ENCODE data around the gene OR5D18.

Gene OR5D18

DNA sequence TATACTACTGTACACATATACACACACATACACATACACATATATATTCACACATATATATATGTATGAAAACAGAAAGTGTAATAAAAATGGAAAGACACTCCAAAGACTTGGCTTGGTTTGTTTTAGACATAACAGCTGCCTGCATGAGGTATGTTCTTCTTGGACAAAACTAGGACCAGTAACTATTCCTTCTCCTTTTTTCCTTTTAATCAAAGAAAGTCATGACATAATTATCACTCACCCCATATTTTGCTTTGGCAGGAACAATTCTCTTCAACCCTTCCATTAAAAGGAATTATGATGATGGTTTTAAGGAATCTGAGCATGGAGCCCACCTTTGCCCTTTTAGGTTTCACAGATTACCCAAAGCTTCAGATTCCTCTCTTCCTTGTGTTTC, 24.2 kb upstream of the OR5D18 start, which contains the start of gene OR5D14:
TSS of gene OR5D14 (plus strand) at position 301 of the 400 bp plus-strand sequence. CDS start at position 301, 0 bp downstream.
- no peak within 1 kb of the TSS for H3K9ac ChIP-seq
- no peaks in the 10 kb centered on the region for H3K79me2 ChIP-seq (ENCODE audit: insufficient read depth, low read depth)
- no peak within 1 kb of the TSS for H2AFZ ChIP-seq (ENCODE audit: low read depth)
- H3K4me3 ChIP-seq (IDR thresholded peaks at IDR 0.05; ENCODE audit: insufficient read depth, low read depth, low read length) = no peak within 1 kb of the TSS
- H3K4me2 ChIP-seq = no peak within 1 kb of the TSS
- TF ChIP-seq, protein P1, sequence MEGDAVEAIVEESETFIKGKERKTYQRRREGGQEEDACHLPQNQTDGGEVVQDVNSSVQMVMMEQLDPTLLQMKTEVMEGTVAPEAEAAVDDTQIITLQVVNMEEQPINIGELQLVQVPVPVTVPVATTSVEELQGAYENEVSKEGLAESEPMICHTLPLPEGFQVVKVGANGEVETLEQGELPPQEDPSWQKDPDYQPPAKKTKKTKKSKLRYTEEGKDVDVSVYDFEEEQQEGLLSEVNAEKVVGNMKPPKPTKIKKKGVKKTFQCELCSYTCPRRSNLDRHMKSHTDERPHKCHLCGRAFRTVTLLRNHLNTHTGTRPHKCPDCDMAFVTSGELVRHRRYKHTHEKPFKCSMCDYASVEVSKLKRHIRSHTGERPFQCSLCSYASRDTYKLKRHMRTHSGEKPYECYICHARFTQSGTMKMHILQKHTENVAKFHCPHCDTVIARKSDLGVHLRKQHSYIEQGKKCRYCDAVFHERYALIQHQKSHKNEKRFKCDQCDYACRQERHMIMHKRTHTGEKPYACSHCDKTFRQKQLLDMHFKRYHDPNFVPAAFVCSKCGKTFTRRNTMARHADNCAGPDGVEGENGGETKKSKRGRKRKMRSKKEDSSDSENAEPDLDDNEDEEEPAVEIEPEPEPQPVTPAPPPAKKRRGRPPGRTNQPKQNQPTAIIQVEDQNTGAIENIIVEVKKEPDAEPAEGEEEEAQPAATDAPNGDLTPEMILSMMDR (conservative IDR thresholded peaks at IDR 0.05; ENCODE audit: low read depth, low read length) = no peak
- H3K36me3 ChIP-seq (ENCODE audit: insufficient read depth) = no peaks in the 10 kb centered on the region
- no peaks in the 10 kb centered on the region for H3K4me1 ChIP-seq (ENCODE audit: low read depth, poor library complexity, severe bottlenecking)
- H3K27ac ChIP-seq = no peak within 1 kb of the TSS
- H3K27me3 ChIP-seq (ENCODE audit: insufficient read depth, low read depth) = no peaks in the 10 kb centered on the region
- no peaks in the 10 kb centered on the region for H4K20me1 ChIP-seq (ENCODE audit: insufficient read depth)

- Histone ChIP-seq H3K9ac (no peak overlapping the region), H3K27ac (no peak overlapping the region), H4K20me1 (ENCODE audit: insufficient read depth) (no peaks in the 10 kb centered on the region), H3K4me1 (ENCODE audit: low read depth, poor library complexity, severe bottlenecking) (no peaks in the 10 kb centered on the region), H3K4me2 (no peak overlapping the region), H3K79me2 (ENCODE audit: insufficient read depth, low read depth) (no peaks in the 10 kb centered on the region), H2AFZ (ENCODE audit: low read depth) (no peak overlapping the region), H3K36me3 (ENCODE audit: insufficient read depth) (no peaks in the 10 kb centered on the region), H3K27me3 (ENCODE audit: insufficient read depth, low read depth) (no peaks in the 10 kb centered on the region), H3K4me3 (IDR thresholded peaks at IDR 0.05; ENCODE audit: insufficient read depth, low read depth, low read length) (no peak overlapping the region)
- TF ChIP-seq, protein P1 (conservative IDR thresholded peaks at IDR 0.05; ENCODE audit: low read depth, low read length) = no peak
Observed at GRCh38 chr11:55806248-55806647, 13.2 kb upstream of the OR5D18 start.

GRCh38 chr11:55811067-55811466, 8.4 kb upstream of the OR5D18 start, which contains the start of gene OR5L1:
Gene OR5L1 (plus strand): TSS chr11:55811367. CDS start chr11:55811467, 100 bp downstream.
- Histone ChIP-seq H2AFZ (ENCODE audit: low read depth) (no peak within 1 kb of the TSS), H3K27ac (no peak within 1 kb of the TSS), H3K4me2 (no peak within 1 kb of the TSS), H3K36me3 (ENCODE audit: insufficient read depth) (no peaks in the 10 kb centered on the region), H3K4me1 (ENCODE audit: low read depth, poor library complexity, severe bottlenecking) (no peaks in the 10 kb centered on the region), H3K4me3 (IDR thresholded peaks at IDR 0.05; ENCODE audit: insufficient read depth, low read depth, low read length) (no peak within 1 kb of the TSS), H3K27me3 (ENCODE audit: insufficient read depth, low read depth) (no peaks in the 10 kb centered on the region), H3K9ac (no peak within 1 kb of the TSS), H3K79me2 (ENCODE audit: insufficient read depth, low read depth) (no peaks in the 10 kb centered on the region), H4K20me1 (ENCODE audit: insufficient read depth) (no peaks in the 10 kb centered on the region)
- TF ChIP-seq, protein P1 (conservative IDR thresholded peaks at IDR 0.05; ENCODE audit: low read depth, low read length) = no peak

GRCh38 chr11:55826919-55827318, 7.5 kb downstream of the OR5D18 start, which contains the start of gene OR5L2:
Gene OR5L2 (plus strand): TSS chr11:55827219. CDS start chr11:55827219, 0 bp downstream.
- Histone ChIP-seq H3K9ac (no peak within 1 kb of the TSS), H3K27me3 (ENCODE audit: insufficient read depth, low read depth) (no peaks in the 10 kb centered on the region), H3K4me2 (no peak within 1 kb of the TSS), H4K20me1 (ENCODE audit: insufficient read depth) (no peaks in the 10 kb centered on the region), H3K4me3 (IDR thresholded peaks at IDR 0.05; ENCODE audit: insufficient read depth, low read depth, low read length) (no peak within 1 kb of the TSS), H3K27ac (no peak within 1 kb of the TSS), H3K36me3 (ENCODE audit: insufficient read depth) (no peaks in the 10 kb centered on the region), H3K4me1 (ENCODE audit: low read depth, poor library complexity, severe bottlenecking) (no peaks in the 10 kb centered on the region), H3K79me2 (ENCODE audit: insufficient read depth, low read depth) (no peaks in the 10 kb centered on the region), H2AFZ (ENCODE audit: low read depth) (no peak within 1 kb of the TSS)
- TF ChIP-seq, protein P1 (conservative IDR thresholded peaks at IDR 0.05; ENCODE audit: low read depth, low read length) = no peak

All from KMS-11 (cell line).